DOHH2 (cell line): ENCODE measurements around the gene CAMK2D.

ENCODE experiments used
- H3F3A ChIP-seq: fragments of 200-600 bp; sonication (generic), shearing (Covaris generic); 2 replicates; pipeline ENCODE4 v1.6.0; 2016; ENCODE audit warnings: antibody characterized with exemption, mild to moderate bottlenecking; ENCODE audit not compliant: control insufficient read depth, insufficient read depth
- H3K27ac ChIP-seq: fragments of 200-600 bp; sonication (generic); 2 replicates; pipeline ENCODE4 v1.5.1; 2014; ENCODE audit warnings: low read depth, mild to moderate bottlenecking, low read length, moderate library complexity
- H3K27me3 ChIP-seq: fragments of 200-600 bp; sonication (generic); 2 replicates; pipeline ENCODE4 v1.6.1; 2014; ENCODE audit warnings: mild to moderate bottlenecking, low read length, mixed read lengths; ENCODE audit not compliant: control insufficient read depth
- H3K36me3 ChIP-seq: fragments of 200-600 bp; sonication (generic); 2 replicates; pipeline ENCODE4 v1.6.1; 2014; ENCODE audit warnings: mild to moderate bottlenecking, low read length, moderate library complexity, mixed read lengths; ENCODE audit not compliant: control insufficient read depth
- H3K4me1 ChIP-seq: fragments of 200-600 bp; sonication (generic); 2 replicates; pipeline ENCODE4 v1.6.1; 2014; ENCODE audit warnings: mild to moderate bottlenecking, low read length, mixed read lengths; ENCODE audit not compliant: control insufficient read depth
- H3K4me2 ChIP-seq: fragments of 200-600 bp; sonication (generic); 2 replicates; pipeline ENCODE4 v1.6.0; 2014; ENCODE audit warnings: mild to moderate bottlenecking, low read length, moderate library complexity
- H3K4me3 ChIP-seq: fragments of 200-600 bp; sonication (generic); 2 replicates; pipeline ENCODE4 v1.5.1; 2014; ENCODE audit warnings: mild to moderate bottlenecking, low read length, mixed read lengths
- H3K79me2 ChIP-seq: fragments of 200-600 bp; sonication (generic); 2 replicates; pipeline ENCODE4 v1.6.1; 2014; ENCODE audit warnings: mild to moderate bottlenecking, low read length, mixed read lengths; ENCODE audit not compliant: control insufficient read depth
- H3K9me2 ChIP-seq: fragments of 200-600 bp; sonication (generic); replicated peaks from 2 replicates; pipeline ENCODE4 v1.6.1; 2014; ENCODE audit warnings: mild to moderate bottlenecking, low read length, mixed read lengths; ENCODE audit not compliant: control insufficient read depth
- H3K9me3 ChIP-seq: fragments of 200-600 bp; sonication (generic); 2 replicates; pipeline ENCODE4 v1.6.1; 2014; ENCODE audit warnings: antibody characterized with exemption, low read length, mixed read lengths; ENCODE audit not compliant: control insufficient read depth, insufficient read depth
- H4K20me1 ChIP-seq: fragments of 200-600 bp; sonication (generic); 2 replicates; pipeline ENCODE4 v1.6.0; 2014; ENCODE audit warnings: low read depth, mild to moderate bottlenecking, antibody characterized with exemption, low read length, moderate library complexity; ENCODE audit not compliant: control insufficient read depth, insufficient read depth
- CTCF ChIP-seq: fragments of 200-600 bp; sonication (generic); IDR thresholded peaks from one replicate; pipeline ENCODE4 v1.5.1; 2014; ENCODE audit warnings: antibody characterized with exemption, mild to moderate bottlenecking, low read depth, low read length; ENCODE audit not compliant: poor library complexity, severe bottlenecking
- EZH2phosphoT487 ChIP-seq: fragments of 200-600 bp; sonication (generic); IDR thresholded peaks from 2 replicates; pipeline ENCODE4 v1.6.1; 2017; ENCODE audit warnings: borderline replicate concordance, mild to moderate bottlenecking, antibody characterized with exemption, low read length, moderate library complexity, mixed read lengths

CAMK2D gene

DNA sequence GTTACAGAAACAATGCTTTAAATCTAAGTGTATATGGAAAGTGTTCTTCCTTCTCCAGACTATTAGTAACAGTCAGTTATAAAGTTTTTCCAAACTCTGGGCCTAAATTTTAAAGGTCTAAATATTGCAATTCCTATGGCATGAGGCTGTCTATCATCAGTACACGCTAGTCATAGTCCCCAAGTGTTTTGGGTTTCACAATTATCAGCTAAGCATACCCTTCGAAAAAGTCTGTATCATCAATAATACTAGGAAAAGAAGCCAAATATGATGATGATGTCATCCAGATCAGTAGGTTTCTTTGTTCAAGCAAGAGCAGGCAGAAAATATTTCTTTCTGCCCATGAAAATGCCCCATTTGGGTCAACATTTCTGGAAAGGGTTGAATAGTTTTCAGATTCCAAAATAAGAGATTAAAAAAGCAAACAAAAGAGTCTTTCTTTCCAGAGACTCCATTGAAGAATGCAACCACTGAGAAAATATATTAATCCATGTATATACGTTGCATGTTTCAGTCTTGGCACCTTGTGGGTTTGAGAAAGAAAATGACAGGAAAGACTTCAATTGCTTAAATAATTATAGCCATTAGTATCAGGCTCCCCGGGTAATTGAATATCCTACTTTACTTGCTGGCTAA, 173.8 kb downstream of the CAMK2D start:
- Histone ChIP-seq H3K4me1 (peaks cover 96% of the 10 kb centered on the region), H3K79me2 (peaks cover 77% of the 10 kb centered on the region), H3K27me3 (no peaks in the 10 kb centered on the region), H3K4me2 (no peak overlapping the region), H4K20me1 (no peaks in the 10 kb centered on the region), H3K4me3 (no peak overlapping the region), H3K27ac (no peak overlapping the region), H3K9me2 (no peaks in the 10 kb centered on the region), H3F3A (peaks cover 13% of the 10 kb centered on the region), H3K9me3 (no peaks in the 10 kb centered on the region), H3K36me3 (peaks cover 78% of the 10 kb centered on the region)
- no peak for TF ChIP-seq EZH2phosphoT487
- no peak for TF ChIP-seq CTCF

DNA sequence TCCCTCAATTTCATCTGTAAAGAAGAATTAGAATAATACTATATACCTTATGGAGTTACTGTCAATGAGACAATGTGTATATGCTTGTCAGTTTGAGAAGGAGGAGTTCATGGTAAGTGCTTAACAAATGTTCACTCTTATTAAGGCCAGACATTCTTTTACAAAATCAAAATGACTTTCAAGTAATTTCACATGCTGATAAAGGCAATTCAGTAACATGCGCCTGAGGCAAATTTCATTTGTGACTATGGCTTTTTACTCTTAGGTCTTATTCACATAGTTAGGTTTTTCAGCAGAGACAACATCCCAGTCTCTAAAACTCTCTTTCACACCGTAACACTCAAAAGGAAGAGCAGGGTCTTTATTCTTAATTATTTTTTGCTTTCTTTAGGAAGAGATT, 174.4 kb downstream of the CAMK2D start:
- peaks cover 13% of the 10 kb centered on the region for H3F3A ChIP-seq
- no peaks in the 10 kb centered on the region for H3K27me3 ChIP-seq
- H3K9me3 ChIP-seq, result no peaks in the 10 kb centered on the region
- H3K4me3 ChIP-seq, result no peak overlapping the region
- H3K9me2 ChIP-seq, result no peaks in the 10 kb centered on the region
- H3K4me1 ChIP-seq, result peaks cover 96% of the 10 kb centered on the region
- no peak overlapping the region for H3K4me2 ChIP-seq
- H3K36me3 ChIP-seq, result peaks cover 77% of the 10 kb centered on the region
- H3K27ac ChIP-seq, result no peak overlapping the region
- TF ChIP-seq CTCF (no peak), EZH2phosphoT487 (no peak)
- H3K79me2 ChIP-seq, result peaks cover 77% of the 10 kb centered on the region
- no peaks in the 10 kb centered on the region for H4K20me1 ChIP-seq

DNA sequence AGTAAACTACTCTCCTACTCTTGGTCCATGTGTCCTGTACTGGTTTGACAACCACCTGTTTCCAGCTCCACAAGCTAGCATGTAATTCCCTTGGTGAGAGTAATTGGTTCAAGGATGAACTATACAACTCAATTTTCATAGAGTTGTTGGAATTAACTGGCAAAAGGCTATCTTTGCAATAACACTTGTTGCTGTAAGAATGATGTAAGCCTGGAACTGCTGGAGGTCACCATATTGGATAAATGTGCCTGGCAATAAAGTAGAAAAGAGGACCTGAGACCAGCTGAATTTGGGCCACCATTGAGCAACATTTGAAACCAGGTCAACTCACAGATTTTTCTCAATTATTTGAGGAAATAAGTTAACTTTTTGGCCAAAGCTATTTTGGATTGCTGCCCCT, 175.5 kb downstream of the CAMK2D start:
- H3K9me3 ChIP-seq, result no peaks in the 10 kb centered on the region
- H3F3A ChIP-seq, result peaks cover 17% of the 10 kb centered on the region
- H3K4me3 ChIP-seq, result no peak overlapping the region
- H3K4me2 ChIP-seq, result no peak overlapping the region
- H3K9me2 ChIP-seq, result no peaks in the 10 kb centered on the region
- peaks cover 73% of the 10 kb centered on the region for H3K36me3 ChIP-seq
- H3K4me1 ChIP-seq, result peaks cover 96% of the 10 kb centered on the region
- peaks cover 75% of the 10 kb centered on the region for H3K79me2 ChIP-seq
- H4K20me1 ChIP-seq, result no peaks in the 10 kb centered on the region
- H3K27me3 ChIP-seq, result no peaks in the 10 kb centered on the region
- H3K27ac ChIP-seq, result 0 out of 2 replicates have a peak overlapping the region, but pooled peaks have one; percentile 20
- TF ChIP-seq CTCF, result no peak
- no peak for TF ChIP-seq EZH2phosphoT487
